ENCODE measurements around the gene TMSB10. TPM values are rescaled to one million over a fixed set of nuclear protein-coding genes. Genes with fewer than 3 reads are reported as not detected.
A peak's percentile ranks its signal among the peaks of the same experiment; 100 is the strongest.
"Not testable (repeated sequence)": the region's sequence is repeated elsewhere in the genome, so short reads cannot be mapped to it uniquely, and the experiment has no call there.

The TMSB10 gene
- total RNA-seq, 2 donors from 2014 or later = 1,249 to 2,802 TPM

DNA sequence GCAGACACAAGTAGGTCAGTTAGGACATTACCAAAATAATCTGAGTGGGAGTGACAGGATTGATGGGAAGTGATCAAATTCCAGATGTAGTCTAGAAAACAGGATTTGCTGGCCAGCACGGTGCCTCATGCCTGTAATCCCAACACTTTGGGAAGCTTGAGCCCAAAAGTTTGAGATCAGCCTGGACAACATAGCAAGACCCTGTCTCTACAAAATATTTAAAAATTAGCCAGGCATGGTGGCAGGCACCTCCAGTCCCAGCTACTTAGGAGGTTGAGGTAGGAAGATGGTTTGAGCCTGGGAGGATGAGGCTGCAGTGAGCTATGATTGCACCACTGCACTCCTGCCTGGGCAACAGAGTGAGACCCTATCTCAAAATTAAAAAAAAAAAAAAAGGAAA lies 29.8 kb upstream of the TMSB10 start:
- peaks cover 33 to 49% of the 10 kb centered on the region in 2 donors for H3K36me3 Mint-ChIP-seq
- peak overlapping the region; percentile 48 to 56 for H3K27ac Mint-ChIP-seq
- not testable (repeated sequence) for DNase-seq (ENCODE audit: low spot score in 2 of 2)

DNA sequence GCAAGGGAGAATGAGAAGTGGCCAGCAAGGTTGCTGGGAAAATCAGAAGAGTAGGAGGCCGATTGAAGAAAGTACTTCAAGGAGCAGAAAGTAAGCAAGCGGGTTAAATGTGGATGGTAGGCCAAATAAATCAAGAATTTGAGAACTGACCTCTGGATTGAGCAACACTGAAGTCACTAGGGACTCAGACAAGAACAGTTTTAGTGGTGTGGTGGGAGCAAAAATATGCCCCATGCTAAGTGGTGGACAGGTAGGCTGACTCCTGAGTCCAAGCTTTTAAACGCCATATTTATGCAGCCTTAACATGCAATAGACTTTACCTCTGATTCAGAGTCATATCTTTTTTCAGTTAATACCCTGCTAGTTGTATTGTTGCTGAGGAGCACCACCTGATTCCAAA lies 29.1 kb upstream of the TMSB10 start:
- peaks cover 31 to 44% of the 10 kb centered on the region in 2 donors for H3K36me3 Mint-ChIP-seq

More for the DNA sequence above, 29.8 kb upstream of the TMSB10 start:
- ATAC-seq, H3K9me3 Mint-ChIP-seq: not testable (repeated sequence)

DNA sequence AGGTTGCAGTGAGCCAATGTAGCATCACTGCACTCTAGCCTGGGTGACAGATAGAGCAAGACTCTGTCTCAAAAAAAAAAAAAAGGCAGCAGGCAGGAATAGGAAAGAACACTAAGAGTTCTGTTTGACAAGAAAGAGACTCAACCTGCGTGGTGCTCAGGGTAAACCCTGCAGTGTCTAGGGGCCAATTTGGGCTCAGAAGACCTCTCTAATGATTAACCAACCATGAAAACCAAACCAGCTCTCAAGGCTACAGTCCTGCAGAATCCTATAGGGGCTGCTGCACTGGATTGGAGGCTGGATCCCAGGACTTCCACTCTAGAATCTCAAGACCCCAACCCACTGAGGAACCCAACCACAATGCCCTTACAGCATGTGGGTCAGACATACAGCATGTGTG lies 27.0 kb upstream of the TMSB10 start:
- ATAC-seq (no peak), DNase-seq (ENCODE audit: low spot score in 2 of 2) (no peak)
- peaks cover 31 to 34% of the 10 kb centered on the region in 2 donors for H3K36me3 Mint-ChIP-seq
- peaks cover 0 to 6% of the 10 kb centered on the region in 2 donors for H3K9me3 Mint-ChIP-seq
- H3K27ac Mint-ChIP-seq = peak overlapping the region in 1 of 2 donors; percentile 72

More for the DNA sequence above, 29.1 kb upstream of the TMSB10 start:
- Mint-ChIP-seq H3K9me3 (peaks cover 0 to 6% of the 10 kb centered on the region in 2 donors), H3K27ac (peak overlapping the region; percentile 48 to 56)
- ATAC-seq (no peak), DNase-seq (ENCODE audit: low spot score in 2 of 2) (no peak)

DNA sequence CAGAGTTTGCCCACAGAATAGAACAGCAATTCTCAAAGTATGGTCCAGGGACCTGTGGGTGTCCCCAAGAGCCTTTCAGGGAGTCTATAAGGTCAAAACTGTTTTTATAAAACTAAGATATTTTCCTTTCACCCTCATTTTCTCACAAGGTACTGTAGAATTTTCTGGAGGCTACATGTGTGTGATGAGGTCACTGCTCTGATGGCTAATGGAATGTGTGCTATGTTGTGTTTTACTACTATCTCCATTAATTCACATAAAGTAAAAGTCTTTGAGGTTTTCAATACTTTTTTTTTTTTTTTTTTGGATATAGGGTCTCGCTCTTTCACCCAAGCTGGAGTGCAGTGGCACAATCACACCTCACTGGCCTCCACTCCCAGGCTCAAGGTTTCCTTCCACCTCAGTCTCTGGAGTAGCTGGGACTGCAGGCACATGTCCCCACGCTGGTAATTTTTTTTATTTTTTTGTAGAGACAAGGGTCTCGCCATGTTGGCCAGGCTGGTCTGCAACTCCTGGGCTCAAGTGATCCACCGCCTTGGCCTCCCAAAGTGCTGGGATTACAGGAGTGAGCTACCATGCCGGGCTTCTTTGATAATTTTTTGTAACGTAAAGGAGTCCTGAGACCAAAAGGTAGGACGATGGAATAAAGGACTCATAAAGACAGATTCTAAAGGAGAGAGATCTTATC lies 26.4 kb upstream of the TMSB10 start:
- H3K9me3 Mint-ChIP-seq = peaks cover 0 to 6% of the 10 kb centered on the region in 2 donors
- ATAC-seq (no peak), DNase-seq (ENCODE audit: low spot score in 2 of 2) (no peak)
- H3K36me3 Mint-ChIP-seq = peaks cover 31 to 34% of the 10 kb centered on the region in 2 donors
- peak overlapping the region; percentile 94 to 95 for H3K27ac Mint-ChIP-seq

DNA sequence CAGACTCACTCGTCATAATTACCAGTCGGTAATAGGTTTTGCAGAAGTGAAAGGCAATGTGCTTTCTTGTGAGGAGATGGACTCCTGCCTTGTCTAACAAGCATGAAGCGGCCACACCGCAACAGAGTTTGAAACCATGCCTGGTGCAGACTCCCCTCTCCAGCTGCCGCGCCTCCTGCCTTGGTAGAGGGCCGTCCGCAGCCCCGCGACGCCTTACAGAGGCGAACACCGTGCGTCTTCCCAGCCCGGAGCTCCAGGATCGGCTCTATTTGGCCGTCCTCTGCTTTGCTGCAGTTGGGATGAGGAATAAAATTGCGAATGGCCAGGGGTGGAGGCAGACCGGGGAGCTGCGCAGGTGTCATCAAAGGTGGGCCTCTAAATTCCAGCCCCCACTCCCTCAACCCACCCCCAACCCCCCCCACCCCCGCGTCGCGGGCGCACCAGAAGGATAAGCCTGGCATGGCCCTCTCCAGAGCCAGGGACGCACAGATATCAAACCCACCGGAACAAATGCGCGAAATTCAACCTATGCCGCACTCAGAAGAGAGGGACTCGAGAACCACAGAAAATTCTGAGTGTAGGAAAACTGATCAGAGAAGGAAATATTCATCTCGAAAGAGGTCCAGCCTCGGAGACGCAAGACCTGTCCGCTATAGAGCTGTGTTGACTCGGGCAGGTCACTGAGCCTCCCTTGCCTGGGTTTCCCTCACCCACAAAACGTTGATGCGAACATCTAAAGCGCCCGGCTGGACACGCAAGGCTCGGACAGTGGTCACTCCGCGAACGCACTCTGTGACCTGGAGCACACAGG lies 25.7 kb upstream of the TMSB10 start:
- ATAC-seq = peak in 1 of 2 donors; percentile 42
- no peak for DNase-seq (ENCODE audit: low spot score in 2 of 2)

DNA sequence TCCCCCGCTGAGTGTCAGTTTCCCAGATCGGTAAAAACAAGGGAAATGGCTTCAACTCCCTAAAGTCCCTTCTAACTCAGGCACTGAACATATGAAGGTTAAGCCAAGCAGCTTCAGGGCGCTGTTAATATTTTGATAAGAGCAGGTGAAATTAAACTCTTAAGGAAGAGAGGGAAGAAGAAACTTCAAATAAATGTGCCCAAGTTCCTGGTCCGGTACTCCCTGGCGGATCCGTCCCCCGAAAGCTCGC lies 25.1 kb upstream of the TMSB10 start:
- Mint-ChIP-seq H3K9me3 (no peaks in the 10 kb centered on the region), H3K27ac (peak overlapping the region; percentile 95 to 99), H3K36me3 (peaks cover 19 to 21% of the 10 kb centered on the region in 2 donors)
- DNase-seq (ENCODE audit: low spot score in 2 of 2) = no peak
- ATAC-seq = no peak

More for the DNA sequence above, 25.7 kb upstream of the TMSB10 start:
- Mint-ChIP-seq H3K36me3 (peaks cover 24 to 26% of the 10 kb centered on the region in 2 donors), H3K27ac (peak overlapping the region; percentile 95 to 99), H3K9me3 (peaks cover 0 to 5% of the 10 kb centered on the region in 2 donors)

DNA sequence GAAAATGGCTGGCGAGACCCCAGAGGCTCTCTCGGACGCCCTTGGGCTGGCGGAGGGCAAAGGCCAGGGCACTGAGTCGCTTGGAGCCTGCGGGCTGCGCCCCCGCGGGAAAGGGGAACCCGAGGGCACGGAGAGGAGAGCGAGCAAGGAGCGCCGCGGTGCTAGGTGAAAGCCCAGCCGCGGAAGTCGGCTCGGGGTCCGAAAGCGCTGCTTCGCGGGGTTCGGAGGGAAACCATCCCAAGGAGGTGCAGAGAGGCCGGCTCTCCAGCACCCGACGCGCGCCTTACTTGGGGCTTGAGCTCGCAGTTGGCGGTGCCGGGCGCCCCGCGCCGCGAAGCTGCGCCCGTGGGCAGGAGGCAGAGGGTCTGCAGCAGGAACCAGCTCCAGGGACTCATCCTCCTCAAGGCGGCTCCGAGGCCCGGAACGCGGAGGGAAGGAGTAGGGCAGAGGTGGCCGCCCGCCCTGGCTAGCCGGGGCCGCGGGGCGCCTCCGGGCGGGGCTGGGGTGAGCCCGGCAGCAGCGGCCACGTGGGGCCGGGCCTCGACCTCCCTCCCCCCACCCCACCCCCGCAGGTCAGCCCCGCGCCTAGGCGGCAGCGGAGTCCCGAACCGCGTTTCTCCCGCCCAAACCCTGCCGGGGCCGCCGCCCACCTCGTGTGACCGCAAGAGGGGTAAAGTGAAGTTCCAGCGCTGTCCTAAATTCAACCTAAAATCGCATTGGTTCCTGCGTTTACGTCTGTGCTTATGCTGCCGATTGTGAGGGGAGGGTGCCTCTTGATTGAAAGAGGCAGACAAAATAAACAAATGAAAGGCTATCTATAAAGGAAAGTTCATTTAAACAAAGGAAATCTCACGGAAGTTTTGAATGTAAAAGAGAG lies 24.6 kb upstream of the TMSB10 start, which contains the start of gene TRABD2A:
TRABD2A (minus strand) TSS at position 440 of the 877 bp plus-strand sequence; CDS start at position 395, 45 bp downstream.
- Mint-ChIP-seq H3K36me3 (peaks cover 15 to 19% of the 10 kb centered on the region in 2 donors), H3K27ac (peak within 1 kb of the TSS; percentile 95 to 99), H3K9me3 (no peaks in the 10 kb centered on the region)
- DNase-seq (ENCODE audit: low spot score in 2 of 2) (peak; percentile 63 to 78), ATAC-seq (peak; percentile 51 to 55)

DNA sequence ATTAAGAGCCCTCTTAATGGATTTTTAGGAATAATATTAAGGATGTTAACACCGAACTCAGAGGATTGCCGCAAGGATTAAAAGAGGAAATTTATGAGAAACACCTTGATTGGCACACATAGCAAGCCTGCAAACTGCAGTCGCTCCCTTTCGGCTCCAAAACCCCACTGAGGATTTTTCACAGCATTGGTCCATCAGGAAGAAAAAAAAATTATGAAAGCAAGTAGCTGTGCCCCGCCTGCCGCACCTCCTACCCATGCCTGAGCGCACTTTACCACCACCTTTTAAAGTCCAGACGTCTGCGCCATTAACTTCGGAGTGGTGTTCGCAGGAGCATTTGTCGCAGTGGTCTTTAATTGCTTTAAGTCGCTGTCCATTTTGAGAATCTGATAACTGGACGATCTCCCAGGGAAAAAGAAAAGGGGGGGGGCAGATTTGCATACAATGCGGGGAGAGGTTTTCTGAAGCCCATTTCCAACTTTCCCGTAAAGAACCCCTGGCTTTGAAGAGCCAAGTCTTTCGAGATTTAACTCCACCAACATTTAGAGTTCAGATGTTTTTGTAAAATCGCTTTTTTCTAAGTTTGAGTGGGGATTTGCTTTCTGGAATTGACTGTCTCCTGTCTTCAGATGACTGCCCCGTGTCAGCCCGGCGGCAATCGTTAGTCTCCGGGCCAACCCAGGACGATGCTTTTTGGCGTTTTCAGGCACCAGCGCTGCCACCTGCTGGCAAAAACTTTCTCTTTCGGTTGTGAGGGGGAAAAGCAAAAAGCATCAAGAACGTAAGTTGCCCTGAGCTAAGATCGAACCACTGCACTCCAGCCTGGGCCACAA lies 23.7 kb upstream of the TMSB10 start:
- peak overlapping the region; percentile 92 to 95 for H3K27ac Mint-ChIP-seq
- peak; percentile 74 to 79 for ATAC-seq
- DNase-seq (ENCODE audit: low spot score in 2 of 2) = peak; percentile 86 to 89
- peaks cover 6 to 19% of the 10 kb centered on the region in 2 donors for H3K36me3 Mint-ChIP-seq
- no peaks in the 10 kb centered on the region for H3K9me3 Mint-ChIP-seq

DNA sequence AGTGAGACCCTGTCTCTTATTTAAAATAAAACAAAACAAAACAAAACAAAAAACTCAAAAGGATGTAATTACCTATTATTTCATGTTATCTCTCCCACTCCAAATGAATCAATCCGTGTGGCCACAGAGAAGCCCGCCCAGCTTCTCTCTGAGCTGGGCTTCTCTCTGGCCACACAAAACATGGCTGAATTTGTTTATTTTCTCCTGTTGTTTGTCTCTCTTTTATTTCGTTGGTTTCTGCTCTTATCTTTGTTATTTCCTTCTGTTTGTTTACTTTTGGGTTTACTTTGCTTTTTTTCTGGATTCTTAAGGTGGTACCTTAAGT lies 23.1 kb upstream of the TMSB10 start:
- H3K27ac Mint-ChIP-seq = peak overlapping the region; percentile 92 to 95
- DNase-seq (ENCODE audit: low spot score in 2 of 2) (no peak), ATAC-seq (peak in 1 of 2 donors; percentile 0)
- H3K9me3 Mint-ChIP-seq = no peaks in the 10 kb centered on the region
- H3K36me3 Mint-ChIP-seq = peaks cover 6 to 19% of the 10 kb centered on the region in 2 donors

DNA sequence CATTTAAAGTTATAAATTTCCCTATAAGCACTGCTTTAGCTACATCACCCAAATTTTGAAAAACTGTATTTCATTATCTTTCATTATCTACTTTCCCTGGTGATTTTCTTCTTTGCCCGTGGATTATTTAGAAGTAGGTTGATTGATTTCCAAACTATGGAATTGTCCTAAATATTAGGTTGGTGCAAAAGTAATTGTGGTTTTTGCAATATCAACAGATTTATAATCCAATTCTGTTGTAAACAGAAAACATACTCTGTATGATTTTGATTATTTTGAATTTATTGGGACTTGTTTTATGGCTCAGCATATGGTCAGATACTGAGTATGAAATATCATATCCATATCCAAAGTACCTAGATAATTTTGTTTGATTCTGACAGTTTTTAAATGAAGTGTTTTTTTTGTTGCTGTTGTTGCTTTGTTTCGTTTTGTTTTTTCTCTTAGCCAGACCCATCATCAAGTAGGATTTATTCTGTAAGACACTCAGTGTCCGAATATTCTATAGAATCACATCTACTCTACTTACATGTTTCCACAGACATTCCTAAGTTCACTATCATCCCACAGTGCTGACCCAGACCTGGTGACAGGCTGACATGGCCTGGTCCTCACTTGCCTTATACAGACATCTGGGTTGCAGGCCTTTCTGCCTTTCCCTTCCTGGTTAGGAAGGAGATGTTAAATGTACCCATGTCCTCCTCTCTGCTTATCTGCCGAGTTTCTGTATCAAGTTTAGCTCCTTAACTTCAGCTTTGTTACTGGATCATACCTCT lies 22.5 kb upstream of the TMSB10 start:
- peaks cover 6 to 14% of the 10 kb centered on the region in 2 donors for H3K36me3 Mint-ChIP-seq
- ATAC-seq (no peak), DNase-seq (ENCODE audit: low spot score in 2 of 2) (no peak)
- H3K9me3 Mint-ChIP-seq = no peaks in the 10 kb centered on the region
- peak overlapping the region; percentile 81 to 95 for H3K27ac Mint-ChIP-seq

DNA sequence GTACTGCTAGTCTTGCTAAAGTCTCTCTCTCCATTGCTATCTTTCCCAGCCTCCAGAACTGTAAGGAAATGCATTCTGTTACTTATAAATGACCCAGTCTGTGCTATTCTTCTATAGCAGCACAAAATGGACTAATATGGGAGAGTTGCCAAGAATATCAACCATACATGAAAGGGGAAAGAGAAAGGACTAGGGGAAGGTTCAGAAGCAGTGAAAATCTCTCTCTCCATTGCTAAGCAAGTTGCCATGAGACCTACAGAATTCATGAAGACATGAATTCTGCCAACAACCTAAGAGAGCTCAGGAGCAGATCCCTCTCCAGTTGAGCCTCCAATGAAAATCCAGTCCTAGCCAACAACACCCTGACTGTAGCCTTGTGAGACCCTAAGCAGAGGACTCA lies 21.0 kb upstream of the TMSB10 start:
- no peak for ATAC-seq
- H3K36me3 Mint-ChIP-seq = peaks cover 6 to 10% of the 10 kb centered on the region in 2 donors
- H3K27ac Mint-ChIP-seq = no peak overlapping the region
- no peak for DNase-seq (ENCODE audit: low spot score in 2 of 2)
- no peaks in the 10 kb centered on the region for H3K9me3 Mint-ChIP-seq

DNA sequence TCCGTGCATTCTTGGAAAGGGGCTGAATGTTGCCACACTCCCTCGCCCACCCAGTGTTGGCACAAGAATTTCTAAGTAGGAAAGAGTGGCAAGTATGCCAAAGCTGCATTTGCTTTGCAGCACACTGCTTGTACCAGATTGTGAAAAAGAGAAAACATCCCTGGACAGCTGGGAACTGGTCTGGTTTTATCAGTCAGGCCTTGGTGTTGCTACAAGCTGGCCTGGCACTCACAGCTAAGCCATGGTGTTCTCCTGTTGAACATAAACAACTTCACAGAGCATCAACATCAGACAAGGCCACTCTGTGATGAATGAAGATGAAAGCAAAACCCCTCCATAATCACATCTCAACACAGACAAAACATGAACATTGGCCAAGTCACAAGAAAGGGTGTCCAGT lies 20.3 kb upstream of the TMSB10 start:
- no peak for ATAC-seq
- H3K36me3 Mint-ChIP-seq = peaks cover 3 to 5% of the 10 kb centered on the region in 2 donors
- H3K27ac Mint-ChIP-seq = no peak overlapping the region
- no peaks in the 10 kb centered on the region for H3K9me3 Mint-ChIP-seq
- no peak for DNase-seq (ENCODE audit: low spot score in 2 of 2)

DNA sequence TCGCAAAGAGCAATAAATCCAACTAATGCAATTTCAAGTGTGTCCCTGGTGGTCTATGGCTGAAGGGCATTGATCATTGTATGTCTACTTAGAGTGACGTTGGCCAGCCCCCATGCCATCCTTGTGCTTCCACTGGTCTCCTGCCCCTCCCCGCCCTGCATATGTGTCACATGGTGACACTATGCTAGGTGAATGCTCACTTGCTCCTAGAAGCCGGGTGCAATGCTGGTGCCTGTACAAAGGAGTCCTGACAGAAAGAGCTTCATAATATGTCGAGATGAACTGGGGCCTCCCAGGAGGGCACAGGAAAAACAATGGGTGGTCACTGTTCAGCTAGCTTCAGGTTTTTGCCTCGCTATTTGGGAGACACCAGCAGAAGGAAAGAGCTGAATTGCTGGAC lies 18.7 kb upstream of the TMSB10 start:
- no peaks in the 10 kb centered on the region for H3K9me3 Mint-ChIP-seq
- no peak for ATAC-seq
- H3K27ac Mint-ChIP-seq = peak overlapping the region; percentile 40 to 92
- DNase-seq (ENCODE audit: low spot score in 2 of 2) = no peak
- H3K36me3 Mint-ChIP-seq = no peaks in the 10 kb centered on the region

DNA sequence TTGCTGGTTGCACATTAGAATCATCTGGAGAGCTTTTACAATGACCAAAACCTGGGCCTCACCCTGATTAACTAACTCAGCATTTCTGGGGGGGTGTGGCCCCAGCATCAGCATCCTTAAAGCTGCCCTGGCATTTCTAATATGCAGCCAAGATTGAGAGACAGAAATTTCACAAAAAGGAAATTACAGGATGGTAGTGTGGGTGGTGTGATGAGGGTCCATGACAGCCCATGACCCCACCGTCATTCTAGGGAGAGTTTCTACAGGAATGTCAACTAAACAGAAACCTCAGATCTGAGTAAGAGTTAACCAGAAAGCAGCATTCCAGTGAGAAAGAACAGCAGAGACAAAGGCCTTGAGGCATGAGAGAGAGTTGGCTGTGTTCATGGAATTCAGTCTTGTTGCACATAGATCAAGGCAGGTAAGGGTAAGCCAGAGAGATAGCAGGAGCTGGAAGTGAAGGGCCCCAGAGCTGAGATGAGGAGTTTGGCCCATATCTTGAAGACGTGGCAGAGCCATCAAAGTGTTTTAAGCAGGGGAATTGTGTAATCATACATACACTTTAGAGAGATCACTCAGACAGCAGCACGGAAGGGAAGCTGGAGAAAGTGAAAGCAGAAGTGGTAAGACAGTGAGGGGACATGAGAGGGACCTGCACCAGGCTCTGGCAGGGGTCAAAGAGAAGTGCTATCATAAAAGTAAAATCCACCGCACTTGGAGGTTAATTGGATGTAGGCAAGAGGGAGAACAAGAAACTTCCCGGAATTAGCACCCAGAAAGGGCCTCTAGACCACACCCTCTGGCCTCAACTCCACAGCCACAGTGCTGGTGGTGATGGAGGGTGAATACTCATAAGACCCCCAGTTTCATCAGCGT lies 16.8 kb upstream of the TMSB10 start:
- ATAC-seq (peak; percentile 89 to 91), DNase-seq (ENCODE audit: low spot score in 2 of 2) (peak in 1 of 2 donors; percentile 58)
- Mint-ChIP-seq H3K27ac (peak overlapping the region; percentile 92 to 94), H3K36me3 (no peaks in the 10 kb centered on the region), H3K9me3 (no peaks in the 10 kb centered on the region)

Data from activated naive CD4-positive, alpha-beta T cell treated with anti-CD3 and anti-CD28 coated beads, Interleukin-2, amount 50 U/mL, for 72 hours (primary cell).